ENCODE measurements around the gene CCDC3. TPM values are rescaled to one million over a fixed set of nuclear protein-coding genes. Genes with fewer than 3 reads are reported as not detected.

Gene CCDC3
- total and polyA plus RNA-seq, 2 of the 4 experiments (the other 2 are of a cell fraction), result 0.29 to 0.36 TPM

DNA sequence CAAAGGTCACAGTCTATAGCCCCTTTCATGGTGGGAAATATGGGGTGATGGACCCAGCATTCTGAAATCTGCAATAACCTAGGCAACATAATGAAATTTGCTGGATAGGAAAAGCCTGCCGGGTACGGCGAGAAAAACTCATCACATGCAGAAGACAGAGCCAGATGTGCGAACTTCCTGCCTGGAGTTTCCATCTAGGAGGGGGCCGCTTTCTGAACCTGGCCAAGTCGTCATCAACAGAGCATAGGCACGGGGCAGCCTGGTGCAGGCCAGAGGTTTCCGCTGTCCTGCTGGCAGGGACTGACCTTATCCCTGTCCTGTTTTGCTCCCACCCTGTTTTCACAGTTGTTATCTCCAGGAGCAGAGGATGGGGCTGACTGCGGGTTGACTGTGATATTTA lies 27.4 kb downstream of the CCDC3 start:
- intact Hi-C loops (cut with micrococcal nuclease) (no loop called here), in situ Hi-C loops (cut with MboI; ENCODE audit: low sequenced_read_pairs) (no loop called here), dilution Hi-C loops (cut with HindIII; ENCODE audit: low sequenced_read_pairs, unreplicated experiment) (no loop called here)
- H2AFZ ChIP-seq (replicated peaks; ENCODE audit: low read length, poor library complexity), result no peak overlapping the region
- no peak overlapping the region for H2BK5ac ChIP-seq (ENCODE audit: low read depth, low read length, poor library complexity, severe bottlenecking)
- no peak overlapping the region for H2BK20ac ChIP-seq (ENCODE audit: low read depth, low read length)
- no peak overlapping the region for H3K56ac ChIP-seq (ENCODE audit: extremely low read depth, insufficient read depth, low read length)
- H4K20me1 ChIP-seq (ENCODE audit: insufficient read depth, low read length), result no peaks in the 10 kb centered on the region
- ChIA-PET CTCF (no interaction called here), POLR2A (ENCODE audit: unreplicated experiment) (no interaction called here)
- no peak overlapping the region for H3K23ac ChIP-seq (ENCODE audit: low read depth, low read length)
- H2BK120ac ChIP-seq (ENCODE audit: low read depth, low read length), result no peak overlapping the region
- H3K4me1 ChIP-seq (ENCODE audit: control insufficient read depth, insufficient read depth, low read length), result no peaks in the 10 kb centered on the region
- no peak overlapping the region for H2AK5ac ChIP-seq (ENCODE audit: low read depth, low read length)
- no peaks in the 10 kb centered on the region for H3K36me3 ChIP-seq (ENCODE audit: control insufficient read depth, insufficient read depth, low read length)
- H3K27ac ChIP-seq (ENCODE audit: insufficient read depth, low read length), result no peak overlapping the region
- DNase-seq (no peak), ATAC-seq (ENCODE audit: low read depth) (no peak)
- H3K18ac ChIP-seq (ENCODE audit: low read depth, low read length), result no peak overlapping the region
- no peak overlapping the region for H3K4me2 ChIP-seq (ENCODE audit: low read depth, low read length)
- WGBS, 2 experiments (ENCODE audit: extremely low coverage in 2 of 2, insufficient read length in 1 of 2), result no CpG with 5 or more reads among the region's 9 CpGs
- no peak overlapping the region for H3K4me3 ChIP-seq (ENCODE audit: insufficient read depth, low read depth, low read length)
- TF ChIP-seq, protein P1, sequence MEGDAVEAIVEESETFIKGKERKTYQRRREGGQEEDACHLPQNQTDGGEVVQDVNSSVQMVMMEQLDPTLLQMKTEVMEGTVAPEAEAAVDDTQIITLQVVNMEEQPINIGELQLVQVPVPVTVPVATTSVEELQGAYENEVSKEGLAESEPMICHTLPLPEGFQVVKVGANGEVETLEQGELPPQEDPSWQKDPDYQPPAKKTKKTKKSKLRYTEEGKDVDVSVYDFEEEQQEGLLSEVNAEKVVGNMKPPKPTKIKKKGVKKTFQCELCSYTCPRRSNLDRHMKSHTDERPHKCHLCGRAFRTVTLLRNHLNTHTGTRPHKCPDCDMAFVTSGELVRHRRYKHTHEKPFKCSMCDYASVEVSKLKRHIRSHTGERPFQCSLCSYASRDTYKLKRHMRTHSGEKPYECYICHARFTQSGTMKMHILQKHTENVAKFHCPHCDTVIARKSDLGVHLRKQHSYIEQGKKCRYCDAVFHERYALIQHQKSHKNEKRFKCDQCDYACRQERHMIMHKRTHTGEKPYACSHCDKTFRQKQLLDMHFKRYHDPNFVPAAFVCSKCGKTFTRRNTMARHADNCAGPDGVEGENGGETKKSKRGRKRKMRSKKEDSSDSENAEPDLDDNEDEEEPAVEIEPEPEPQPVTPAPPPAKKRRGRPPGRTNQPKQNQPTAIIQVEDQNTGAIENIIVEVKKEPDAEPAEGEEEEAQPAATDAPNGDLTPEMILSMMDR (conservative IDR thresholded peaks at IDR 0.05; ENCODE audit: low read depth, low read length), result no peak
- TF ChIP-seq, protein P2, sequence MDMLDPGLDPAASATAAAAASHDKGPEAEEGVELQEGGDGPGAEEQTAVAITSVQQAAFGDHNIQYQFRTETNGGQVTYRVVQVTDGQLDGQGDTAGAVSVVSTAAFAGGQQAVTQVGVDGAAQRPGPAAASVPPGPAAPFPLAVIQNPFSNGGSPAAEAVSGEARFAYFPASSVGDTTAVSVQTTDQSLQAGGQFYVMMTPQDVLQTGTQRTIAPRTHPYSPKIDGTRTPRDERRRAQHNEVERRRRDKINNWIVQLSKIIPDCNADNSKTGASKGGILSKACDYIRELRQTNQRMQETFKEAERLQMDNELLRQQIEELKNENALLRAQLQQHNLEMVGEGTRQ (IDR thresholded peaks at IDR 0.05; ENCODE audit: low read depth, low read length), result no peak
- TF ChIP-seq CHD1 (IDR thresholded peaks at IDR 0.05; ENCODE audit: low read depth, low read length) (no peak), FOS (IDR thresholded peaks at IDR 0.05; ENCODE audit: low read depth, low read length) (no peak), NFE2L2 (IDR thresholded peaks at IDR 0.05; ENCODE audit: low read depth, low read length) (no peak)
- H3K4ac ChIP-seq (ENCODE audit: low read depth, low read length), result no peak overlapping the region
- peaks cover 3% of the 10 kb centered on the region; the same call in 1 of the 2 replicates for H3K27me3 ChIP-seq (ENCODE audit: control insufficient read depth, insufficient read depth, low read length)
- H3K9me1 ChIP-seq (ENCODE audit: insufficient read depth, low read length), result no peaks in the 10 kb centered on the region
- H3K79me1 ChIP-seq (ENCODE audit: low read depth in 1 of 2, low read length in 2 of 2), result no peaks in the 10 kb centered on the region
- no TSS peak for BruUV-seq (replicated peaks)
- H3K9me3 ChIP-seq (ENCODE audit: control insufficient read depth, insufficient read depth, low read length), result no peaks in the 10 kb centered on the region
- H3K9ac ChIP-seq (ENCODE audit: low read depth, low read length), result no peak overlapping the region
- no peak overlapping the region for H2BK15ac ChIP-seq (ENCODE audit: low read depth, low read length)
- H4K91ac ChIP-seq (ENCODE audit: insufficient read depth, low read depth, low read length), result no peak overlapping the region
- no peak overlapping the region for H3K14ac ChIP-seq (replicated peaks; ENCODE audit: low read depth, low read length)
- no peak overlapping the region for H4K5ac ChIP-seq (ENCODE audit: low read depth, low read length)
- H4K8ac ChIP-seq (ENCODE audit: low read depth in 2 of 2, low read length in 2 of 2), result no peak overlapping the region
- no peak overlapping the region for H2AK9ac ChIP-seq (replicated peaks; ENCODE audit: low read depth, low read length, poor library complexity)
